ENCODE measurements around the gene TSPAN18.

TSPAN18 gene

GRCh38 chr11:44752300-44752699, 25.5 kb downstream of the TSPAN18 start:
- no peaks in the 10 kb centered on the region for H3K9me3 ChIP-seq (ENCODE audit: control insufficient read depth, insufficient read depth, low read depth, low read length)
- H3K36me3 ChIP-seq (ENCODE audit: control insufficient read depth in 2 of 2, insufficient read depth in 1 of 2, low read length in 2 of 2): no peaks in the 10 kb centered on the region
- POLR2A ChIA-PET: no interaction called here
- no peak overlapping the region for H3K27ac ChIP-seq (ENCODE audit: extremely low read depth, low read depth, low read length)
- CTCF ChIA-PET: interaction anchor here (0.7 to 1.4 kb wide), 2 partner anchors 8 to 434 kb away, joined by 4 read pairs; no protein-coding TSS in a partner anchor
- H3K4me1 ChIP-seq (ENCODE audit: control insufficient read depth, insufficient read depth, low read length): no peaks in the 10 kb centered on the region
- H3K4me3 ChIP-seq (ENCODE audit: low read depth, low read length): no peak overlapping the region
- TF ChIP-seq ZNF426 (tag by site-specific recombination; IDR thresholded peaks at IDR 0.05) (no peak), ZNF549 (tag by site-specific recombination; IDR thresholded peaks at IDR 0.05) (peak; percentile 94)

DNA sequence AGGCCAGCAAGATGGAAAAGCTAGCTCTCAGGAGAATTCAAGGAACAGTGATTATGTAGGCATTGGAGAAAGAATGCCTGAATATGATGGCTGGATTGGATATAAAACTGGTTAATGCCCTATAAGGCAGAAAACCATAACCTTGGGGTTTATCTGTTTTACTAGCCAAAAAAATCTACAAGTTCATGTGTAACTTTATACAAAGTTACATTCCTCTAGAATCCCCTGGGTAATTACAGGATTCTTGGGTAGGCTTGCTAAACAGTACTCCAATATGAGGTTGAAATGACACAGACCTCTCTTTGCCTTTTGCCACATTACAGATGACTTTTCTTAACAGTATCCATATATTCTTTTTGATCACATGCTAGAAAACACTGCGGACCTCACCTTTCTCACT, 26.0 kb downstream of the TSPAN18 start:
- CTCF ChIA-PET: interaction anchor here (1.4 kb wide), 1 partner anchor 8 kb away, joined by 4 read pairs; no protein-coding TSS in a partner anchor
- no peak overlapping the region for H3K27ac ChIP-seq (ENCODE audit: extremely low read depth, low read depth, low read length)
- H3K36me3 ChIP-seq (ENCODE audit: control insufficient read depth in 2 of 2, insufficient read depth in 1 of 2, low read length in 2 of 2): no peaks in the 10 kb centered on the region
- H3K4me3 ChIP-seq (ENCODE audit: low read depth, low read length): no peak overlapping the region
- POLR2A ChIA-PET: no interaction called here
- TF ChIP-seq ZNF792 (tag by site-specific recombination; IDR thresholded peaks at IDR 0.05) (no peak), ZNF416 (tag by site-specific recombination; IDR thresholded peaks at IDR 0.05) (no peak), ZNF266 (tag by site-specific recombination; IDR thresholded peaks at IDR 0.05; ENCODE audit: low read depth) (no peak)
- H3K4me1 ChIP-seq (ENCODE audit: control insufficient read depth, insufficient read depth, low read length): no peaks in the 10 kb centered on the region
- no peaks in the 10 kb centered on the region for H3K9me3 ChIP-seq (ENCODE audit: control insufficient read depth, insufficient read depth, low read depth, low read length)

- no peaks in the 10 kb centered on the region for H3K36me3 ChIP-seq (ENCODE audit: control insufficient read depth in 2 of 2, insufficient read depth in 1 of 2, low read length in 2 of 2)
- H3K9me3 ChIP-seq (ENCODE audit: control insufficient read depth, insufficient read depth, low read depth, low read length): no peaks in the 10 kb centered on the region
- CTCF ChIA-PET: interaction anchor here (0.9 to 1.1 kb wide), 2 partner anchors 22 to 137 kb away, joined by 3 read pairs; no protein-coding TSS in a partner anchor
- no peak overlapping the region for H3K27ac ChIP-seq (ENCODE audit: extremely low read depth, low read depth, low read length)
- TF ChIP-seq ZNF391 (tag by site-specific recombination; IDR thresholded peaks at IDR 0.05; ENCODE audit: borderline replicate concordance, low read depth) (no peak), ZNF223 (tag by site-specific recombination; IDR thresholded peaks at IDR 0.05) (no peak), ZNF311 (tag by site-specific recombination; IDR thresholded peaks at IDR 0.05; ENCODE audit: borderline replicate concordance) (no peak), ZNF76 (tag by site-specific recombination; IDR thresholded peaks at IDR 0.05; ENCODE audit: borderline replicate concordance, low read depth) (no peak), ZSCAN30 (tag by site-specific recombination; IDR thresholded peaks at IDR 0.05) (no peak)
- TF ChIP-seq, protein P1, sequence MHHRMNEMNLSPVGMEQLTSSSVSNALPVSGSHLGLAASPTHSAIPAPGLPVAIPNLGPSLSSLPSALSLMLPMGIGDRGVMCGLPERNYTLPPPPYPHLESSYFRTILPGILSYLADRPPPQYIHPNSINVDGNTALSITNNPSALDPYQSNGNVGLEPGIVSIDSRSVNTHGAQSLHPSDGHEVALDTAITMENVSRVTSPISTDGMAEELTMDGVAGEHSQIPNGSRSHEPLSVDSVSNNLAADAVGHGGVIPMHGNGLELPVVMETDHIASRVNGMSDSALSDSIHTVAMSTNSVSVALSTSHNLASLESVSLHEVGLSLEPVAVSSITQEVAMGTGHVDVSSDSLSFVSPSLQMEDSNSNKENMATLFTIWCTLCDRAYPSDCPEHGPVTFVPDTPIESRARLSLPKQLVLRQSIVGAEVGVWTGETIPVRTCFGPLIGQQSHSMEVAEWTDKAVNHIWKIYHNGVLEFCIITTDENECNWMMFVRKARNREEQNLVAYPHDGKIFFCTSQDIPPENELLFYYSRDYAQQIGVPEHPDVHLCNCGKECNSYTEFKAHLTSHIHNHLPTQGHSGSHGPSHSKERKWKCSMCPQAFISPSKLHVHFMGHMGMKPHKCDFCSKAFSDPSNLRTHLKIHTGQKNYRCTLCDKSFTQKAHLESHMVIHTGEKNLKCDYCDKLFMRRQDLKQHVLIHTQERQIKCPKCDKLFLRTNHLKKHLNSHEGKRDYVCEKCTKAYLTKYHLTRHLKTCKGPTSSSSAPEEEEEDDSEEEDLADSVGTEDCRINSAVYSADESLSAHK (tag by site-specific recombination; IDR thresholded peaks at IDR 0.05): no peak
- TF ChIP-seq, protein P2, sequence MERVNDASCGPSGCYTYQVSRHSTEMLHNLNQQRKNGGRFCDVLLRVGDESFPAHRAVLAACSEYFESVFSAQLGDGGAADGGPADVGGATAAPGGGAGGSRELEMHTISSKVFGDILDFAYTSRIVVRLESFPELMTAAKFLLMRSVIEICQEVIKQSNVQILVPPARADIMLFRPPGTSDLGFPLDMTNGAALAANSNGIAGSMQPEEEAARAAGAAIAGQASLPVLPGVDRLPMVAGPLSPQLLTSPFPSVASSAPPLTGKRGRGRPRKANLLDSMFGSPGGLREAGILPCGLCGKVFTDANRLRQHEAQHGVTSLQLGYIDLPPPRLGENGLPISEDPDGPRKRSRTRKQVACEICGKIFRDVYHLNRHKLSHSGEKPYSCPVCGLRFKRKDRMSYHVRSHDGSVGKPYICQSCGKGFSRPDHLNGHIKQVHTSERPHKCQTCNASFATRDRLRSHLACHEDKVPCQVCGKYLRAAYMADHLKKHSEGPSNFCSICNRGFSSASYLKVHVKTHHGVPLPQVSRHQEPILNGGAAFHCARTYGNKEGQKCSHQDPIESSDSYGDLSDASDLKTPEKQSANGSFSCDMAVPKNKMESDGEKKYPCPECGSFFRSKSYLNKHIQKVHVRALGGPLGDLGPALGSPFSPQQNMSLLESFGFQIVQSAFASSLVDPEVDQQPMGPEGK (tag by site-specific recombination; IDR thresholded peaks at IDR 0.05): no peak
- no peaks in the 10 kb centered on the region for H3K4me1 ChIP-seq (ENCODE audit: control insufficient read depth, insufficient read depth, low read length)
- H3K4me3 ChIP-seq (ENCODE audit: low read depth, low read length): no peak overlapping the region
- POLR2A ChIA-PET: no interaction called here
Observed at GRCh38 chr11:44753961-44754645, 27.3 kb downstream of the TSPAN18 start.
